H9 (cell line): Measurements from ENCODE around the gene CCDC9B. TPM values are rescaled to one million over a fixed set of nuclear protein-coding genes. Genes with fewer than 3 reads are reported as not detected.

Experiments
- DNase-seq: peaks from one replicate; pipeline ENCODE4 v3.0.0-alpha.2; 2017
- H2AFZ ChIP-seq: one replicate; pipeline ENCODE4 v1.6.1; 2013; ENCODE audit warnings: mild to moderate bottlenecking, low read length, control low read depth, moderate library complexity
- H2AK5ac ChIP-seq: 2 replicates; pipeline ENCODE4 v1.6.1; 2013; ENCODE audit warnings: low read length, control low read depth, mixed read lengths; ENCODE audit not compliant: insufficient read length
- H2BK120ac ChIP-seq: one replicate; pipeline ENCODE4 v1.6.1; 2013; ENCODE audit warnings: low read depth, mild to moderate bottlenecking, low read length, control low read depth, inconsistent platforms; ENCODE audit not compliant: poor library complexity, severe bottlenecking
- H2BK12ac ChIP-seq: 2 replicates; pipeline ENCODE4 v1.6.1; 2013; ENCODE audit warnings: low read length, control low read depth, mixed read lengths, low read depth; ENCODE audit not compliant: insufficient read length
- H2BK15ac ChIP-seq: 2 replicates; pipeline ENCODE4 v1.6.1; 2013; ENCODE audit warnings: low read depth, low read length, control low read depth
- H2BK20ac ChIP-seq: one replicate; pipeline ENCODE4 v1.6.1; 2013; ENCODE audit warnings: low read depth, mild to moderate bottlenecking, low read length, control low read depth, inconsistent platforms; ENCODE audit not compliant: poor library complexity, severe bottlenecking
- H2BK5ac ChIP-seq: 2 replicates; pipeline ENCODE4 v1.6.1; 2013; ENCODE audit warnings: low read length, control low read depth, mixed read lengths; ENCODE audit not compliant: insufficient read length
- H3K14ac ChIP-seq: 2 replicates; pipeline ENCODE4 v1.6.1; 2013; ENCODE audit warnings: low read length, control low read depth; ENCODE audit not compliant: insufficient read depth
- H3K18ac ChIP-seq: 2 replicates; pipeline ENCODE4 v1.6.1; 2013; ENCODE audit warnings: low read depth, mild to moderate bottlenecking, mixed read lengths, low read length, control low read depth; ENCODE audit not compliant: insufficient read length
- H3K23ac ChIP-seq: 2 replicates; pipeline ENCODE4 v1.6.1; 2013; ENCODE audit warnings: low read length, control low read depth, mixed read lengths, low read depth; ENCODE audit not compliant: insufficient read length
- H3K23me2 ChIP-seq: 2 replicates; pipeline ENCODE4 v1.6.1; 2013; ENCODE audit warnings: low read depth, mild to moderate bottlenecking, mixed read lengths, low read length, control low read depth; ENCODE audit not compliant: insufficient read length, poor library complexity, severe bottlenecking
- H3K27ac ChIP-seq: 2 replicates; pipeline ENCODE4 v1.5.1; 2013; ENCODE audit warnings: low read length, control low read depth, mixed read lengths, low read depth; ENCODE audit not compliant: insufficient read length
- H3K27me3 ChIP-seq: 2 replicates; pipeline ENCODE4 v1.6.1; 2013; ENCODE audit warnings: low read length, control low read depth, inconsistent platforms; ENCODE audit not compliant: insufficient read depth
- H3K4ac ChIP-seq: 2 replicates; pipeline ENCODE4 v1.6.1; 2013; ENCODE audit warnings: low read depth, mild to moderate bottlenecking, control low read depth, inconsistent platforms, low read length, moderate library complexity
- H3K4me1 ChIP-seq: 2 replicates; pipeline ENCODE4 v1.6.1; 2013; ENCODE audit warnings: low read length, control low read depth, inconsistent platforms; ENCODE audit not compliant: insufficient read depth
- H3K4me2 ChIP-seq: 2 replicates; pipeline ENCODE4 v1.6.1; 2013; ENCODE audit warnings: low read length, control low read depth, mixed read lengths; ENCODE audit not compliant: insufficient read length, insufficient read depth
- H3K56ac ChIP-seq: 2 replicates; pipeline ENCODE4 v1.6.1; 2013; ENCODE audit warnings: low read depth, mild to moderate bottlenecking, mixed read lengths, low read length, control low read depth; ENCODE audit not compliant: insufficient read length
- H3K79me1 ChIP-seq: 2 replicates; pipeline ENCODE4 v1.6.1; 2013; ENCODE audit warnings: low read depth, mild to moderate bottlenecking, moderate library complexity, low read length, control low read depth, inconsistent platforms; ENCODE audit not compliant: insufficient read depth, poor library complexity, severe bottlenecking
- H3K79me2 ChIP-seq: 2 replicates; pipeline ENCODE4 v1.6.1; 2013; ENCODE audit warnings: low read length, control low read depth, inconsistent platforms; ENCODE audit not compliant: insufficient read depth
- H3K9ac ChIP-seq: 2 replicates; pipeline ENCODE4 v1.6.1; 2013; ENCODE audit warnings: low read length, control low read depth, mixed read lengths; ENCODE audit not compliant: insufficient read length; ENCODE audit errors: extremely low read depth
- H3K9me3 ChIP-seq: one replicate; pipeline ENCODE4 v1.6.1; 2013; ENCODE audit warnings: low read depth, low read length, inconsistent platforms; ENCODE audit not compliant: control insufficient read depth
- H3T11ph ChIP-seq: one replicate; pipeline ENCODE4 v1.6.1; 2013; ENCODE audit warnings: mild to moderate bottlenecking, low read length, control low read depth, inconsistent platforms
- H4K20me1 ChIP-seq: one replicate; pipeline ENCODE4 v1.6.1; 2013; ENCODE audit not compliant: control insufficient read depth, insufficient read length, insufficient read depth
- H4K5ac ChIP-seq: 2 replicates; pipeline ENCODE4 v1.6.1; 2013; ENCODE audit warnings: low read depth, mild to moderate bottlenecking, mixed read lengths, low read length, control low read depth; ENCODE audit not compliant: insufficient read length
- H4K8ac ChIP-seq: replicated peaks from 2 replicates; pipeline ENCODE4 v1.6.1; 2013; ENCODE audit warnings: low read length, control low read depth, mixed read lengths, low read depth; ENCODE audit not compliant: insufficient read length
- H4K91ac ChIP-seq: 2 replicates; pipeline ENCODE4 v1.6.1; 2013; ENCODE audit warnings: low read depth, mild to moderate bottlenecking, moderate library complexity, mixed read lengths, low read length, control low read depth; ENCODE audit not compliant: insufficient read length
- H3K27ac Mint-ChIP-seq, 3 experiments: 2 replicates in 2 of 3; 3 replicates in 1 of 3; pipeline ENCODE4 v1.8.0; 2020 to 2021; ENCODE audit warnings: mixed read lengths in 3 of 3, mild to moderate bottlenecking in 1 of 3, moderate library complexity in 1 of 3
- H3K27me3 Mint-ChIP-seq: 2 replicates; pipeline ENCODE4 v1.8.0; 2021; ENCODE audit warnings: low read depth, mild to moderate bottlenecking, moderate library complexity, mixed read lengths
- H3K36me3 Mint-ChIP-seq, 3 experiments: 2 replicates in 2 of 3; 3 replicates in 1 of 3; pipeline ENCODE4 v1.8.0; 2020 to 2021; ENCODE audit warnings: low read depth in 3 of 3, mixed read lengths in 3 of 3; ENCODE audit not compliant: insufficient read depth in 1 of 3
- H3K4me1 Mint-ChIP-seq, 2 experiments: 2 replicates each; pipeline ENCODE4 v1.8.0; 2020; ENCODE audit warnings: mixed read lengths in 2 of 2
- H3K4me3 Mint-ChIP-seq, 2 experiments: 2 replicates in 1 of 2; 3 replicates in 1 of 2; pipeline ENCODE4 v1.8.0; 2020 to 2021; ENCODE audit warnings: mild to moderate bottlenecking in 2 of 2, mixed read lengths in 2 of 2, moderate library complexity in 1 of 2
- H3K9me3 Mint-ChIP-seq, 2 experiments: 2 replicates in 1 of 2; 3 replicates in 1 of 2; pipeline ENCODE4 v1.8.0; 2020; ENCODE audit warnings: mild to moderate bottlenecking in 2 of 2, mixed read lengths in 2 of 2, moderate library complexity in 1 of 2
- whole genome bisulfite sequencing: extraction: QIAGEN DNeasy Blood & Tissue Kit; methylation state at CpG from one replicate; pipeline ENCODE4 v1.1.7; 2013; ENCODE audit warnings: missing lambda C conversion rate, low lambda C conversion rate, mixed read lengths; ENCODE audit not compliant: insufficient read length; ENCODE audit errors: extremely low coverage; 5-methylcytosine and 5-hydroxymethylcytosine counted together
- total RNA-seq: library from RNA; stranded (reverse); gene quantifications from 2 replicates; pipeline ENCODE4 v1.2.1, GENCODE V29; 2021
- TF ChIP-seq, protein P1 (sequence below): fragments of 200-600 bp; sonication (generic); conservative IDR thresholded peaks from 3 replicates; pipeline ENCODE4 v1.8.0; 2021; ENCODE audit warnings: antibody characterized with exemption, mild to moderate bottlenecking

CCDC9B gene
- total RNA-seq, 1 experiment from 2014 or later = 0.48 TPM

DNA sequence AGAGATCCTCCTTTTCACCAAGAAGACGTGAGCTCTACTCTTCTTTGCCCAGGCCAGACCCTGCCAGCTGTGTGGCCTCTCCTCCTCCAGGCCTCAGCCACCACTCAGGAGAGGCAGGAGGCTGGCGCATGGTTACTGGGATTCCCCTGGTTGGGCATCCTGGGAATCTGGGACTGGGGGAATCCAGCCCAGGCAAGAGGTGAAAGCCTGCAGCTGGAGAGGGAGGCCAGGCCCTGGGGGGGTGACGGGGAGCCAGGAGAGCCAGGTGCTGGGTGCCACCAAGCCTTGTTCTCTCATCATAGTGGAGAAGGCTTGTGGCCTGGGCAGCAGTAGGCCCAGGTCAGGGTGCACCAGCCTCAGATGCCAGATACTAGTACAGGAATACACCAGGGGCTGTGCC is 6.2 kb downstream of the CCDC9B start:
- H3K9ac ChIP-seq = no peak overlapping the region
- DNase-seq = no peak
- no peaks in the 10 kb centered on the region for H3K27me3 ChIP-seq
- Mint-ChIP-seq H3K9me3 (peaks cover 0 to 1% of the 10 kb centered on the region in 2 experiments; a peak in 1 of 5 replicates), H3K36me3 (peaks cover under 1 to 8% (median 5%) of the 10 kb centered on the region in 3 experiments; a peak in 6 of 7 replicates), H3K4me1 (peaks cover 23 to 38% of the 10 kb centered on the region in 2 experiments), H3K27me3 (peaks cover 11% of the 10 kb centered on the region), H3K27ac (no peak overlapping the region), H3K4me3 (no peak overlapping the region)
- H4K91ac ChIP-seq = no peak overlapping the region
- H3K27ac ChIP-seq = no peak overlapping the region
- H3K23me2 ChIP-seq = no peaks in the 10 kb centered on the region
- TF ChIP-seq, protein P1, sequence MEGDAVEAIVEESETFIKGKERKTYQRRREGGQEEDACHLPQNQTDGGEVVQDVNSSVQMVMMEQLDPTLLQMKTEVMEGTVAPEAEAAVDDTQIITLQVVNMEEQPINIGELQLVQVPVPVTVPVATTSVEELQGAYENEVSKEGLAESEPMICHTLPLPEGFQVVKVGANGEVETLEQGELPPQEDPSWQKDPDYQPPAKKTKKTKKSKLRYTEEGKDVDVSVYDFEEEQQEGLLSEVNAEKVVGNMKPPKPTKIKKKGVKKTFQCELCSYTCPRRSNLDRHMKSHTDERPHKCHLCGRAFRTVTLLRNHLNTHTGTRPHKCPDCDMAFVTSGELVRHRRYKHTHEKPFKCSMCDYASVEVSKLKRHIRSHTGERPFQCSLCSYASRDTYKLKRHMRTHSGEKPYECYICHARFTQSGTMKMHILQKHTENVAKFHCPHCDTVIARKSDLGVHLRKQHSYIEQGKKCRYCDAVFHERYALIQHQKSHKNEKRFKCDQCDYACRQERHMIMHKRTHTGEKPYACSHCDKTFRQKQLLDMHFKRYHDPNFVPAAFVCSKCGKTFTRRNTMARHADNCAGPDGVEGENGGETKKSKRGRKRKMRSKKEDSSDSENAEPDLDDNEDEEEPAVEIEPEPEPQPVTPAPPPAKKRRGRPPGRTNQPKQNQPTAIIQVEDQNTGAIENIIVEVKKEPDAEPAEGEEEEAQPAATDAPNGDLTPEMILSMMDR = no peak
- no peak overlapping the region for H3K4me2 ChIP-seq
- no peak overlapping the region for H3K4ac ChIP-seq
- no peak overlapping the region for H3K56ac ChIP-seq
- no peak overlapping the region for H4K5ac ChIP-seq
- no peak overlapping the region for H2AK5ac ChIP-seq
- H4K20me1 ChIP-seq = no peaks in the 10 kb centered on the region
- no CpG with 5 or more reads among the region's 3 CpGs for WGBS
- H2BK120ac ChIP-seq = no peak overlapping the region
- H2BK15ac ChIP-seq = no peak overlapping the region
- no peak overlapping the region for H2AFZ ChIP-seq
- no peak overlapping the region for H3K23ac ChIP-seq
- no peaks in the 10 kb centered on the region for H3K9me3 ChIP-seq
- no peaks in the 10 kb centered on the region for H3K79me2 ChIP-seq
- H3T11ph ChIP-seq = no peak overlapping the region
- H3K14ac ChIP-seq = no peak overlapping the region; the same call in 1 of the 2 replicates
- H4K8ac ChIP-seq = no peak overlapping the region
- H2BK5ac ChIP-seq = no peak overlapping the region
- no peak overlapping the region for H2BK12ac ChIP-seq
- H2BK20ac ChIP-seq = no peak overlapping the region
- H3K4me1 ChIP-seq = no peaks in the 10 kb centered on the region
- no peak overlapping the region for H3K18ac ChIP-seq
- no peaks in the 10 kb centered on the region for H3K79me1 ChIP-seq
